HEK293 (cell line): ENCODE data around the gene TEAD3.

Experiments used
- ZNF416 ChIP-seq: fragments of 450-650 bp; formaldehyde crosslinking; IDR thresholded peaks from 2 replicates; pipeline ENCODE4 v1.5.1; 2016; ENCODE audit warnings: missing biosample characterization, missing genetic modification characterization
- ZNF623 ChIP-seq: fragments of 450-650 bp; formaldehyde crosslinking; IDR thresholded peaks from 2 replicates; pipeline ENCODE4 v1.5.1; 2016; ENCODE audit warnings: missing biosample characterization, missing genetic modification characterization
- TF ChIP-seq, protein P1 (sequence below): fragments of 450-650 bp; formaldehyde crosslinking; IDR thresholded peaks from 2 replicates; pipeline ENCODE4 v1.5.1; 2016; ENCODE audit warnings: missing biosample characterization, missing genetic modification characterization

DNA sequence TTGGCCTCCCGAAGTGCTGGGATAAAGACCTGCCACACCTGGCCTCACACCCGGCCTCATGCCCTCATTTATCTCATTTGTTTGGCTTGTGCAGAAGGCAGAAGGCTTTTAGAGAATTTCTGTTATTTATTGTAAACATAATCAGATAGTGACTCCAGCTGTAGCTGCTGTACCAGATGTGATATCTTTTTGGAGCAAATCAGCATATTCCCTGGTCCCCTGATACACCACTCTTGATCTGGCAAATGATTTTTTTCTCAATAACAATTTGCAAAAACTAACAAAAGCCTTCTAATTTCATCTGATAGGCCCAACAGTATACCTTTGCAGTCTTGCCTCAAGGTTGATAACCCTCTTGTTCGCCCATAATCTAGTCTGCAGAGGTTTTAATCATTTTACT lies 42.3 kb upstream of the TEAD3 start:
- TF ChIP-seq, protein P1, sequence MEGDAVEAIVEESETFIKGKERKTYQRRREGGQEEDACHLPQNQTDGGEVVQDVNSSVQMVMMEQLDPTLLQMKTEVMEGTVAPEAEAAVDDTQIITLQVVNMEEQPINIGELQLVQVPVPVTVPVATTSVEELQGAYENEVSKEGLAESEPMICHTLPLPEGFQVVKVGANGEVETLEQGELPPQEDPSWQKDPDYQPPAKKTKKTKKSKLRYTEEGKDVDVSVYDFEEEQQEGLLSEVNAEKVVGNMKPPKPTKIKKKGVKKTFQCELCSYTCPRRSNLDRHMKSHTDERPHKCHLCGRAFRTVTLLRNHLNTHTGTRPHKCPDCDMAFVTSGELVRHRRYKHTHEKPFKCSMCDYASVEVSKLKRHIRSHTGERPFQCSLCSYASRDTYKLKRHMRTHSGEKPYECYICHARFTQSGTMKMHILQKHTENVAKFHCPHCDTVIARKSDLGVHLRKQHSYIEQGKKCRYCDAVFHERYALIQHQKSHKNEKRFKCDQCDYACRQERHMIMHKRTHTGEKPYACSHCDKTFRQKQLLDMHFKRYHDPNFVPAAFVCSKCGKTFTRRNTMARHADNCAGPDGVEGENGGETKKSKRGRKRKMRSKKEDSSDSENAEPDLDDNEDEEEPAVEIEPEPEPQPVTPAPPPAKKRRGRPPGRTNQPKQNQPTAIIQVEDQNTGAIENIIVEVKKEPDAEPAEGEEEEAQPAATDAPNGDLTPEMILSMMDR (tag by site-specific recombination) = no peak
- no peak for TF ChIP-seq ZNF416
- TF ChIP-seq ZNF623 (tag by site-specific recombination) = no peak
